Right renal cortex interstitium (tissue), 3 donors: ENCODE data around the gene OSBPL5. TPM values are rescaled to one million over a fixed set of nuclear protein-coding genes. Genes with fewer than 3 reads are reported as not detected.

Experiments
- DNase-seq, 3 donors: peaks; one replicate each; pipeline ENCODE4 v3.0.0-alpha.2; 2013; ENCODE audit warnings: low read depth in 3 of 3, low spot score in 2 of 3
- polyA plus RNA-seq, 3 donors: library from polyadenylated mRNA; unstranded; fragments of 120-200 nt; gene quantifications; one replicate each; pipeline ENCODE4 v1.2.1, GENCODE V29; 2013; ENCODE audit not compliant: insufficient read length in 3 of 3

Gene OSBPL5
- polyA plus RNA-seq, 3 donors = 15.7 to 17.5 (median 16.5) TPM

DNA sequence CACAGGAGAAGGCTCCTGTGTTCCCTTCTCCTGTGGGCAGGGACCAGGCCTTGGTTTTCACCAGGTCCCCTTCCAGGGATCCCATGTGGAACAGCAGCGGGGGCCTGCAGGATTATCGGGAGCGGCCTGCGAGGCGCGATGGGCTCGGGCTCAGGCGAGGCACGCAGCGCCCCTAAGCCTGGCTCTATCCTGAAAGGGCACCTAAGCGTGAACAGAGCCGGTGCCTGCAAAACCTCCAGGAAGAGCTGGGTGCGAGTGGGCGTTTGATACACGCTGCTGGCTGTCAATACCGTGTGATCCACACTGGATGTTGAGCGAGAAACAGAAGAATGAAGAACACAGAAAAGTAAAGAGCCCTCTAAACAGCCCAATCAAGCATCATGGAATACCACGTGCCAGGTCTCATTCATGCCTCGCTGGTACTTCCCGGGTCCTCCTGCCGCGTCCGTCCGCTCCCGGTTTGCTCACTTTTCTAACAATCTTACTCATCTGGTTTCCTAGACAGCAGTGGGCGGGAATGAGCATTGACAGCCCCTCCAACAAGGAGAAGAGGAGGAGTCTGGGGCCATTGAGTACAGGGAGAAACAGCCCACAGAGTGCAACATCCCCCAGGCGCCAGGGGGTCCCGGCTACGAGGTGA is 12.5 kb downstream of the OSBPL5 start:
- no peak for DNase-seq

- no peak for DNase-seq
Measured at GRCh38 chr11:3150726-3151125, 14.4 kb downstream of the OSBPL5 start.

- DNase-seq = no peak
Measured at GRCh38 chr11:3149852-3150188, 15.3 kb downstream of the OSBPL5 start.

DNA sequence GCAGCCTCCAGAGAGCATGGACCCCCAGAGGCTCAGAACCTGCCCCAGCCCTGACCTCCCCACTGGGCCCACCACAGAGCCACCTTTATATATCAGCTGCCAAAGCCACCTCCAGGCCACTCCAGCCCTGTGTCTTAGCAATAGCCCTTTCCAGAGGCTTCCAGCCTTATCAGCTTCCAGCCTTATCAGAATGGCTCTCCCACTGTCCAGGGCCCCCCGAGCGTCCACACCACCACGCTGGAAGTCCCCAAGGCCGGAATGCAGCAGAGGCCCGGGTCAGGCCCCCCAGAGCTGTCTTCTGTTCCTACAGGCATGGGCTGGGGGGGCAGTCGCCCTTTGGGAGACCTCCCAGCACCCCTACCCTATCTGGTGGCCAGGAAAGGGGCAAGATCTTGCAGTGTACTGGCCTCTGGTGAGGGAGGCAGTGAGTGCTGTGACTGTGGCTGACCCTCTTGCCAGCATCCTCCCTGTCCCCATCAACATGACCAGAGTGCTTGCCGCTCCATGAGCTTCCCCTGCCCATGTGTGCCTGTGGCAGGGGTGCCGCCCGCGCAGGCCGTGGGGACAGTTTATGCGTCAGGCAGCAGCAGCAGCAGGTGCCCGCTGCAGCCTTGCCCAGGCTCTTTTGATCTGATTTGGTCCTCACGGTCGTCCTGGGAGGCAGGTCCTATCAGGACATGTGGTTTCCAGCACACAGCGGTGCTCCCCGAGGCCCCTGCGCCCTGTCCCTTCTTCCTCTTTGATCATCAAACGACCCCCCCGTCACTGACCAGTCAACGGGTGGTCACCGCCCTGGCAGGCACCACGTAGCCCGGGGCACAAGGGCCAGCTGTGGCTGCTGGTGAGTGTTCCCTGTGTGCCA is 15.9 kb downstream of the OSBPL5 start:
- no peak for DNase-seq

DNA sequence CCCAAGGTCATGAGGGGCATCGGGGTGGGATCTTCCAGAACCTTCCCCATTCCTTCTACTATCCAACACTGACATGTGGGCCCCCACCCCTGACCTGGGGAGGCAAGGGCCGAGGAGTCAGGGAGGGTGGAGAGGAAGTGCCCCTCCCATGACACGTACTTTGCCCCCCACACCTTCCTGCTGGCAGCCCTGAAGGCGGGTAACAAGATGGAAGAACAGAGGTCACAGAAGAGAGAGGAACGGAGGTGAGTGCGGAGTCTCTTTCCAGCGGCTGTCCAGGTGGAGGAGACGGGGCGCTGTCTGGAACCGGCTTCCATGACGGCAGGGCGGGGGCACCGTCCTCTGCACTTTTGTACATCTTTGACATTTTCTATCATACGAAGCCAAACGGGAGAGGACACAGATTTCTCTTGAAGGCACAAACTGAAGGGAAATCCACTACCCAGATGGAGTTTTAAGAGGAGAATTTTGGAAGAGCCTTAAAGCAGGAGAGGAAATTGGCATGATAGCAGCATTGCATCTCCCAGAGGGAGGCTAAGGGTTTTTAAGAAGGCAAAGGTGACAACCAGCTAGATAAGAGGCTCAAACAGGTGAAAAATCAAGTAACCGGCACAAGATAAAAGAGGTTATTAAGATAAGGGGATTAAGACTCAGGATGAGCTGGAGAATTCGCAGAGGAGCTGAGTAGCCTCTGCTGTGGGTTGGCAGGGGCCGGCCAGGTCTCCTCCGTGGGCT is 16.7 kb downstream of the OSBPL5 start:
- DNase-seq = no peak

- no peak for DNase-seq
Measured at GRCh38 chr11:3147626-3148025, 17.5 kb downstream of the OSBPL5 start.

- no peak for DNase-seq
Measured at GRCh38 chr11:3147257-3147619, 17.9 kb downstream of the OSBPL5 start.

- DNase-seq = no peak
Measured at GRCh38 chr11:3146612-3147256, 18.4 kb downstream of the OSBPL5 start.

DNA sequence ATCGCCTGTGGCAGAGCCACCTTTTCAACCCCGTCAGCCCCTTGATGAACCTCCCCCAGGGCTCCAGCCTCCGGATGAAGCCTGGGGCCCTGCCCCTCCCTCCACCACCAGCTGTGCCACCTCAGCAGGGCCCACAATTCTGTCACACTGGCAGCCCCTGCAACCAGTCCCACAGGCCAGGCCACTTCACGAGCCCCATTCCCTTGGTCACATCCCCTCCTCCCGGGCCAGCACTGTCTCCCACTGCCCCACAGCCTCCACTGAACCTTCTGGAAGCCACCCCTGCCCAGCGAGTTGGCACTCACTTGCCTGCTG is 19.9 kb downstream of the OSBPL5 start:
- no peak for DNase-seq

GRCh38 chr11:3144296-3145205 is 20.6 kb downstream of the OSBPL5 start:
- no peak for DNase-seq

- DNase-seq = no peak
Measured at GRCh38 chr11:3143136-3143880, 21.8 kb downstream of the OSBPL5 start.

DNA sequence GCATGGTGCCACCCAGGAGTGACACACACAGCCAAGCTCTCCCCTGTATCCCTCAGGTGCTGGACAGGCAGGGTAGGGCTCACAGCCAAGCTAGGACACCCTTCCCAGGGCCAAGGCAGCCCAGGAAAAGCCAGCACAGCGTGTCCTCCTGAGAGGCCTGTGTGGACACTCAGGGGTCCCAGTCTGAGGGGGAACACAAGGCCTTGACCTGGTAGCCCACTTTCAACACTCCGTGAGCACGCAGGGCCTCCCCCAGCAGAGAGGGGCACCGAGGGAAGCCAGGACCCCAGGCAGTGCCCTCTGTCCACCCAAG is 24.9 kb downstream of the OSBPL5 start:
- DNase-seq = no peak

DNA sequence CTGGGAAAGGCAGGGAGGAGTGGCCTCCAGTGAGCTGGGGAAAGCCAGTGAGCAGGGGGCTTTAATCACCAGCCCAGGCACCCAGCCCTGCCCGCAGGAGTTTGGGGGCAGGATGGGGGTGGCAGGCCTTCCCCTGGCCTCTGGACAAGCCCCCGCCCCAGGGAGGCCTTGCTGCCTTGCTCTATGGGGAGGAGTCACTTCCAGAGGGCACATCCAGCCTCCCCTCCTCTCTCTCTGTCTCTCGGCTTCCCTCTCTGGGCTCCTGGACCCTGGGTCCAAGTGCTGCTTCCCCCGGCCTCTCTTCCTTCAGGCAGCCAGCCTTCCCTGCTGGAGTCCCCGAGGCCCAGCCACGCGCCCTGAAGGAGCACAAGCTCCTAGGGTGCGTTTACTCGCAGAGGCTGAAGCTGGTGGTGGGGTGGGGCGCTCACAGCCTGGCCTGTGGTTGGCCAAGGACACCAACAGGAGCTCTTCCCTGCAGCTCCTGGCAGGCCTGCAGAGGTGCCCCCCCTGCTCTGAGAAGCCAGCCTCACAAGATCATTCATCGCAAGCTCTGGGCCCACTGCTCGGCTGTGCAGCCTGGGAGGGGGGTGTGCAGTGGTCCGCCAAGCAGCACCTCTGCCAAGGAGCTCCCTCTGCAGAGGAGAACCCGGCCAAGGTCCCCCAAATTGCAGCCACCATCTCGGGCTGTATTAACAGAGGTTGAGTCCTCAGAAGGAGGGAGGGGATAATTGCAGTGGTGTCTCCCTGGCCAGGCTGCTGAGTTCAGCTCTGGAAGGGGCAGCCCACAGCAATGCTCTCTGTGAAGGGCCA is 25.4 kb downstream of the OSBPL5 start:
- no peak for DNase-seq

DNA sequence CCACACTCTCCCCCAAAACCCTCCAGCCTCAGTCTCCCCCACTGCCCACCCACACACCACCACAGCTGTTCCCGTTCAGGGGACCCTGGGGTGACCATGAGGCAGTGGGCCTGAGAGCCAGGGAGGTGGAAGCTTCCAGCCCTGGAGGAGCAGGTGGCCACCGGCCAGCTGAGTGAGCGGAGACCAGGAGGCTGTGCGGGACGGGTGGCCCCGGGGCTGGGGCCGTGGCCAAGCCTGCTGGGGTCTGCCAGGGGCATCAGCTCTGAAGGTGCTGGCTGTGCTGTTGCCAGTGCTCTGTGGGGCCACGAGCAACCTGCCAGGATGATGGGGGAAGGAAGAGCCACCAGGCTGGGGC is 26.0 kb downstream of the OSBPL5 start:
- DNase-seq = no peak

DNA sequence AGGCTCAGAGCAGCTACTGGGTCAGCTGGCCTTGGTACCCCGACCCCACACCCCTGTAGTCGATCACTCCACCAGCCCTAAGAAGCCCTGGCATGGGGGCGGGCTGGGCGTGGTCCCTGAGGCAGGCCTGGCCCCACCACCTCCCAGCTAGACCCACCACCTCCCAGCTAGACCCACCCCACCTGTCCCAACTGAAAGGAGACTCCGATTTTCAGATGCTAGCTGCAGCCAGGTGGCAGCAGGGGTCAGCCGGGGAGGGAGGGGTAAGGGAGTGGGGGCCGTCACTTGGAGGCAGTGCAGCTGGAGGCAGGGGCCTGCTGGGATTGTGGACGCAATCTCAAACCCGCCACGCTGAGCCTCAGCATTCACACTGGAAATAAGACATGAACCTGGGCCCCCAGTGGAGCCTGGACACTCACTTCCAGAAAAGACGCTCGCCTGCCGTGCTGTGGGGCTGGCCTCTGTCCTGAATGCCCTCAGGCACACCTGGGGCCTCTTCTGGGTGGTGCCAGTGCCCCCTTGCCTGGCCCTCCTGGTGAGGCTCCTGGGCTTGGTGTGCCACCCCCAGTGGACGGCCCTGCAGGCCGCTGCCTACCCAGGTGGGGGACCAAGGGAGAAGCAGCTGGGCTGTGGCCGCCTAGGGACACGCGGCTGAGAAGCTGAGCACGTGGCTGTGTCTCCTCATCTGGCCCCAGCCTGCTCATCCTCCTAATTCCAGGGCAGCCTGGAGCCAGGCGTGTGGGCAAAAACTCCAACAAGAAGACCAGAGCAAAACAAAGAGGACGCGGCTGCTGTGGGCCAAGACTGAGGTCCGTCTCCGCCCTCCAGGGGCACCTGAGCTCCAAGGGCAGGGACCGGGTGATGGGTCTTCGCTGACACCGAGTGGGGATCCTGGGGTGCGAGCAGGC is 26.7 kb downstream of the OSBPL5 start:
- DNase-seq = no peak

- DNase-seq = no peak
Measured at GRCh38 chr11:3137486-3138177, 27.5 kb downstream of the OSBPL5 start.
